ENCODE data around the gene IFT80. TPM values are rescaled to one million over a fixed set of nuclear protein-coding genes. Genes with fewer than 3 reads are reported as not detected.

IFT80 gene
- total RNA-seq, 1 donor from 2014 or later: 25.0 TPM

- DNase-seq (ENCODE audit: low read depth): peak; percentile 10
Measured at GRCh38 chr3:160213191-160213590, 185.8 kb downstream of the IFT80 start.

DNA sequence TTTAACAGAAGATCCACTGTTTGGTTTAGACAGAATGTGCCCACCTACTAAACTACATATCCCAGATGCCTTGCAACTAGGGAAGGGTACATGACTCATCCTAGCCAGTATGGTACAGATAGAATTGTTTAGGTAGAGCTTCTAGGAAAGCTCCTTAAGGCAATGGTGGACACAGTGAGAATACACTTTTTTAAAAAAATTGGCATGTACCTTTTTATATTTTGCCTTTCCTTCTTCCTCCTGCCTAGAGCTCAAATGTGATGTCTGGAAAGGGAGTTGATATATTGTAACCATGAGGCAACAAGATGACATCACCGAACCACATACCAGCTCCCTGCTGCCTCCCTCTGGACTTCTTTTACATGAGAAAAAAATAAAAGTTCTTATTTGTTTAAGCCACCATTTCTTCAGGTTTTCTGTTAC is 188.2 kb downstream of the IFT80 start:
- DNase-seq (ENCODE audit: low read depth): peak; percentile 39

- no peak for DNase-seq (ENCODE audit: low read depth)
Measured at GRCh38 chr3:160210341-160210740, 188.7 kb downstream of the IFT80 start.

MicroRNA genes within 50 kb of the gene (microRNA counts, 767-probe panel; counts per million panel counts)
- 12,423 counts per million, percentile 61 among the panel's probes with 10 or more counts for microRNA hsa-miR-15b-5p

Small RNA genes within 50 kb of the gene (microRNA-seq; reads per million reads assigned to microRNA genes)
- gene MIR15B: 759 reads per million, percentile 78 among the genes with 10 or more reads in this experiment
- 133 reads per million, percentile 60 among the genes with 10 or more reads in this experiment for gene MIR16-2

Other genes with a start within 250 kb of the IFT80 start
- 0.21 and 0.83 TPM in 2 replicates for gene C3orf80, start 173.8 kb downstream of the IFT80 start, total RNA-seq
- 27.6 and 31.9 TPM in 2 replicates for gene SMC4, start 425 bp upstream of the IFT80 start, total RNA-seq
- gene TRIM59, start 50.6 kb upstream of the IFT80 start, total RNA-seq: 7.9 and 8.0 TPM in 2 replicates
- gene KPNA4, start 166.3 kb upstream of the IFT80 start, total RNA-seq: 40.1 and 42.0 TPM in 2 replicates

All from myocyte (in vitro differentiated cells).